GM12801 (cell line): ENCODE measurements around the gene CHN2.

Source experiments
- CTCF ChIP-seq: IDR thresholded peaks from one replicate; pipeline ENCODE4 v1.5.1; 2011; ENCODE audit warnings: control low read depth; ENCODE audit not compliant: insufficient read length; ENCODE audit errors: extremely low read depth

Gene CHN2

GRCh38 chr7:29249860-29250259 lies 55.3 kb downstream of the CHN2 start:
- no peak for TF ChIP-seq CTCF

- TF ChIP-seq CTCF, result no peak
Observed at GRCh38 chr7:29253225-29253624, 58.6 kb downstream of the CHN2 start.

GRCh38 chr7:29254591-29254990 lies 60.0 kb downstream of the CHN2 start:
- no peak for TF ChIP-seq CTCF

- no peak for TF ChIP-seq CTCF
Observed at GRCh38 chr7:29255199-29255878, 60.8 kb downstream of the CHN2 start.

DNA sequence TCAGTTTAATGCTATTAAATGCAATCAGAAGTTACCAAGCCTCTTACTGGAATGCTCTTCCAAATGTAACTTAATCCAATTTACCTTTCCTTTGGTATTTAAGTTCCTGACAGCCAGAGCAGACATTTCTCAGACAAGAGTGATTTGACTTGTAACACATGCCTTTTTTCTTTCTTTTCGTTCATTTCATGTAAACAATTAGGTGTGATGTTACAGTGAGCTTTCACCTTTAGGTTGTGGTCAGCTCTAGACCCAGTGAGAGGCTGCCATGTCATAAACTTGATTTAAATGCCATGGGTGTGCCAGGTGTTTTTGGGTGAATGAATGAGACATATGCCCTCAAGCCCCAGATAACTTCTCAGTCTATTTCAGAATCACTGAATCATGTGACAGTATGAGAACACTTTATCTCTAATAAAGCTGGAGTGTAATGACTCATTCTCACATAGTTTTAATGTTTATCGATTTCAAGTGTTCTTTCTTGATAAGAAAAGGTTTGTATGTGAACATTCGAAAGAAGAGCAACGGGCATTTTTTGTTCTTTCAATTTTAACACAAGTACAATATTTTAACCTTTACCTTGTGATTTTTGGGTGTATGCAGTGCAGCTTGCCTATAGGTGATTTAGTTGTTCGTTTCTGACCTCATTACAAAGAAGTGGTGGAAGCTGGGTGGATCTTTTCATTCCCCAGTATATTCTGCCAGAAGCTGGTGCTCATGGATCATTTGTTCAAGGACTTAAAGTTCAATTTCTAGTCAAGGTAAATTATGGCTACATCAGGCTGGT lies 61.5 kb downstream of the CHN2 start:
- TF ChIP-seq CTCF, result no peak

- no peak for TF ChIP-seq CTCF
Observed at GRCh38 chr7:29256693-29257002, 62.1 kb downstream of the CHN2 start.

- TF ChIP-seq CTCF, result no peak
Observed at GRCh38 chr7:29258951-29259350, 64.4 kb downstream of the CHN2 start.
